GM12878 (cell line): ENCODE data around the gene PITRM1.

Experiments used
- POLR2A ChIP-seq: IDR thresholded peaks from 2 replicates; pipeline ENCODE4 v1.6.1; 2011; ENCODE audit warnings: low read depth, mild to moderate bottlenecking, low read length
- SMC3 ChIP-seq: IDR thresholded peaks from 2 replicates; pipeline ENCODE4 v1.6.1; 2011; ENCODE audit warnings: low read length, improper control_type of control experiment, borderline replicate concordance

- TF ChIP-seq POLR2A: no peak
- TF ChIP-seq SMC3: no peak
These were observed 44.7 kb downstream of the PITRM1 start for GRCh38 chr10:3127921-3128320.
